ENCODE measurements around the gene PEX26.
"Not testable (repeated sequence)": the region's sequence is repeated elsewhere in the genome, so short reads cannot be mapped to it uniquely, and the experiment has no call there.

The PEX26 gene

GRCh38 chr22:18073467-18073866 lies 4.3 kb upstream of the PEX26 start:
- H3K27ac Mint-ChIP-seq, result no peak overlapping the region
- peaks cover 38% of the 10 kb centered on the region for H3K27me3 Mint-ChIP-seq (ENCODE audit: low read depth, poor library complexity)
- peaks cover 24% of the 10 kb centered on the region for H3K4me1 Mint-ChIP-seq
- H3K9me3 Mint-ChIP-seq, result no peaks in the 10 kb centered on the region
- H3K4me3 Mint-ChIP-seq, result no peak overlapping the region
- no peak for DNase-seq
- TF ChIP-seq, protein P1, sequence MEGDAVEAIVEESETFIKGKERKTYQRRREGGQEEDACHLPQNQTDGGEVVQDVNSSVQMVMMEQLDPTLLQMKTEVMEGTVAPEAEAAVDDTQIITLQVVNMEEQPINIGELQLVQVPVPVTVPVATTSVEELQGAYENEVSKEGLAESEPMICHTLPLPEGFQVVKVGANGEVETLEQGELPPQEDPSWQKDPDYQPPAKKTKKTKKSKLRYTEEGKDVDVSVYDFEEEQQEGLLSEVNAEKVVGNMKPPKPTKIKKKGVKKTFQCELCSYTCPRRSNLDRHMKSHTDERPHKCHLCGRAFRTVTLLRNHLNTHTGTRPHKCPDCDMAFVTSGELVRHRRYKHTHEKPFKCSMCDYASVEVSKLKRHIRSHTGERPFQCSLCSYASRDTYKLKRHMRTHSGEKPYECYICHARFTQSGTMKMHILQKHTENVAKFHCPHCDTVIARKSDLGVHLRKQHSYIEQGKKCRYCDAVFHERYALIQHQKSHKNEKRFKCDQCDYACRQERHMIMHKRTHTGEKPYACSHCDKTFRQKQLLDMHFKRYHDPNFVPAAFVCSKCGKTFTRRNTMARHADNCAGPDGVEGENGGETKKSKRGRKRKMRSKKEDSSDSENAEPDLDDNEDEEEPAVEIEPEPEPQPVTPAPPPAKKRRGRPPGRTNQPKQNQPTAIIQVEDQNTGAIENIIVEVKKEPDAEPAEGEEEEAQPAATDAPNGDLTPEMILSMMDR (IDR thresholded peaks at IDR 0.05), result no peak
- no peaks in the 10 kb centered on the region for H3K36me3 Mint-ChIP-seq (ENCODE audit: low read depth)

DNA sequence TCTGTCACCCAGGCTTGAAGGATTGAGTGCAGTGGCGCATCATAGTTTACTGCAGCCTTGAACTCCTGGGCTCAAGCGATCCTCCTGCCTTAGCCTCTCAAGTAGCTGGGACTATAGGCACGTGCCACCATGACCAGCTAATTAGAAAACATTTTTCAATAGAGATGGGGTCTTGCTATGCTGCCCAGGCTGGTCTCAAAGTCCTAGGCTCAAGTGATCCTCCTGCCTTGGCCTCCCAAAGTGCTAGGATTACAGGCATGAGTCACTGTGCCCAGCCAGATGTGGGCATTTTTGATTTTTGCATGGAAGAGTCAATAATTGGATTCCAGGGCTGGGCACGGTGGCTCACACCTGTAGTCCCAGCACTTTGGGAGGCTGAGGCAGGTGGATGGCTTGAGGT lies 3.9 kb upstream of the PEX26 start:
- H3K4me3 Mint-ChIP-seq; DNase-seq; H3K9me3 Mint-ChIP-seq; H3K27ac Mint-ChIP-seq; H3K36me3 Mint-ChIP-seq (ENCODE audit: low read depth): not testable (repeated sequence)
- H3K27me3 Mint-ChIP-seq (ENCODE audit: low read depth, poor library complexity), result peaks cover 34% of the 10 kb centered on the region
- H3K4me1 Mint-ChIP-seq, result peaks cover 27% of the 10 kb centered on the region

DNA sequence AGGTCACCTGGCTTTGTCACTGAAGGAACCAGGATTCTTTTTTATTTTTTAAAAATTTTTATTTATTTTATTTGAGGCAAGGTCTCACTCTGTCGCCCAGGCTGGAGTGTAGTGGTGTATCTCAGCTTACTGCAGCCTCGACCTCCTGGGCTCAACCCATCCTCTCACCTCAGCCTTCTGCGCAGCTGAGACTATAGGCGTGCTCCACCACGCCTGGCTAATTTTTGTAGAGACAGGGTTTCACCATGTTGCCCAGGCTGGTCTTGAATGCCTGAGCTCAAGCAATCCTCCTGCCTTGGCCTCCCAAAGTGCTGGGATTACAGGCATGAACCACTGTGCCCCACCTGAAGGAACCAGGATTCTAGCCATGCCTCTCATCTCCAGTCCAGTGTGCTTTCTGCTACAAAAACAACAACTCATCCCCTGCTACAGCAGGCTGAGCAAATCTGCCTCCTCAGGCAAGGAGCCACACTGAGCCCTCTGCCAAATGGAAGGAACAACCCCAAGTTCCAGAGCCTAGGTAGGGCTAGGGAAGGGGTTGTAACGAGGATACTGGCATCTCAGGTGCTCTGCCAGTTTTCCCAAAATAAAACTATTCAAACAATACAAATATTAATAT lies 2.6 kb upstream of the PEX26 start:
- Mint-ChIP-seq H3K27ac (no peak overlapping the region), H3K27me3 (ENCODE audit: low read depth, poor library complexity) (peaks cover 25% of the 10 kb centered on the region), H3K4me3 (no peak overlapping the region)

GRCh38 chr22:18075720-18076497 lies 1.9 kb upstream of the PEX26 start:
- Mint-ChIP-seq H3K4me1 (peaks cover 37% of the 10 kb centered on the region), H3K9me3 (no peaks in the 10 kb centered on the region), H3K4me3 (peak overlapping the region; percentile 67), H3K27me3 (ENCODE audit: low read depth, poor library complexity) (peaks cover 18% of the 10 kb centered on the region), H3K36me3 (ENCODE audit: low read depth) (peaks cover 16% of the 10 kb centered on the region), H3K27ac (no peak overlapping the region)
- DNase-seq, result peak; percentile 55
- TF ChIP-seq, protein P1 (IDR thresholded peaks at IDR 0.05), result peak; percentile 86

More for the DNA sequence above, 2.6 kb upstream of the PEX26 start:
- peaks cover 9% of the 10 kb centered on the region for H3K36me3 Mint-ChIP-seq (ENCODE audit: low read depth)
- no peak for DNase-seq
- H3K9me3 Mint-ChIP-seq, result no peaks in the 10 kb centered on the region
- peaks cover 37% of the 10 kb centered on the region for H3K4me1 Mint-ChIP-seq
- TF ChIP-seq, protein P1 (IDR thresholded peaks at IDR 0.05), result no peak

DNA sequence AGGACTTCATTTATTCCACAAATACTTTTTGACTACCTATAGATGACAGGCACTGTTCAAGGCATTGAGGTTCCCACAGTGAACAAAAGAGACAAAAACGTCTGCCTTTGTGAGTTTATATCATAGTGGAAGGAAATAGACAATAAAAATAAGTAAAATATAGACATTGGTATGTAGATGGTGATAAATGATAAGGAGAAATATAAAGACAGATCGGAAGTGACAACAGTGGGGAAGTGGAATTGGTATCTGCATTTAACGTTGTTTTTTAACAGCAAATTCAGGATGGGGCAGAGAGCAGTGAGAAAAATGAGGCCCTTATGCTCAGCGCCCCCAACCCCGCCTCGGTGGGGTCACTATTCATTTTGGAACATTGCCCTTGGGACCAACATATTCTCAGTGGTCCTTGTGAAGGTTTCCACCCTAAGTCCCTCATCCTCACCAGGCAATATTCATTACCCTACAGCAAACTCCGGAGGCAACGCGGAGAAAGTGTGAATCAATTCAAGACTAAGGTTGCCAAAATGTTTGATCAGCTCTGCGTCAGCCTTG lies 627 bp upstream of the PEX26 start:
- DNase-seq, result no peak
- Mint-ChIP-seq H3K36me3 (ENCODE audit: low read depth) (peaks cover 29% of the 10 kb centered on the region), H3K4me1 (peaks cover 41% of the 10 kb centered on the region), H3K4me3 (peak overlapping the region; percentile 98), H3K27me3 (ENCODE audit: low read depth, poor library complexity) (peaks cover 9% of the 10 kb centered on the region), H3K9me3 (no peaks in the 10 kb centered on the region), H3K27ac (no peak overlapping the region)
- TF ChIP-seq, protein P1 (IDR thresholded peaks at IDR 0.05), result no peak

- Mint-ChIP-seq H3K27me3 (ENCODE audit: low read depth, poor library complexity) (no peaks in the 10 kb centered on the region), H3K4me1 (peaks cover 52% of the 10 kb centered on the region), H3K4me3 (peak overlapping the region; percentile 98), H3K36me3 (ENCODE audit: low read depth) (peaks cover 41% of the 10 kb centered on the region), H3K9me3 (no peaks in the 10 kb centered on the region), H3K27ac (peak overlapping the region; percentile 70)
- DNase-seq, result peak; percentile 33
- TF ChIP-seq, protein P1 (IDR thresholded peaks at IDR 0.05), result no peak
Observed at GRCh38 chr22:18078329-18079041, 695 bp downstream of the PEX26 start.
